HG03196 (cell line): ENCODE results near the gene EMP2.
"Not testable (repeated sequence)": the region's sequence is repeated elsewhere in the genome, so short reads cannot be mapped to it uniquely, and the experiment has no call there.

ENCODE experiments used
- ATAC-seq: cut with Tn5 transposase; IDR thresholded peaks from one replicate; pipeline ENCODE4 v1.9.1; 2021; ENCODE audit not compliant: unreplicated experiment

The EMP2 gene

DNA sequence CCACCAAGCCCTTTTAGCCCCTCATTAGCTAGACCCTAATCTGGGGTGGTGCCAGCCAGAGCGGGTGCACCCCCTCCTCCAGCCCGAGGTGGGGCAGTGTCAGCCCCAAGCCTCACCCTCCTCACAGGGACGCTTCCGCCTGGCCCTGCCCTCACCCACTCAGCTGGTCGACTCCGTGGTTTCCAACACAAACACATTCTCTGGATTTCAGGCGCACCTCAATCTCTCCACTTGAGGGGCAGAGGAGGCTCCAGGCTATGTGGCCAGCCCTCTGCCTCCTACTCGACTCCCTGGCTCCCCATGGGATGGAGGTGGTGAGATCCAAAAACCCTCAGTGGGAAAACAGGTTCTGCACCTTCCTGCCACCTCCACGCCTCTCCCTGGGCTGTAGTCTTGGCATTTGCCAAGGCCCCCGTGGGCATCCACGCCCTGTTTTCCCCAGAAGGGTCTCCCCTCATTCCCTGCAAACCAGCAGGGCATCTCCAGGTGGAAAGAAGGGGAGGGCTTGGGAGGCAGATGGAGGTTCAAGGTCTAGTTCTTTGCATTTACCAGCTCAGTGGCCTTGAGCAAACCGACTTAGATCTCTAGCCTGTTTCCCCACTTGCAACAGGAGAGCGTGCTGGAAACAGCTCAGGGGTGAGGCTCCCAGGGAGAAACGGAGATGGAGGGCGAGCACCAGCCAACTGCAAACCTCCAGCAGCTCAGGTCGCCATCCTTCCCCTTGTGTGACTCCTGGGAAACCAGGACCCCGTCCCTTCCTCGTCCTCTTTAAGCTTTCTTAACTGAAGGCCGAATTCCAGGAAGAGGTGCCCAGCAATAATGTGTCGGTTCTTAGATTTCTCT, 1.7 kb downstream of the EMP2 start:
- no peak for ATAC-seq

DNA sequence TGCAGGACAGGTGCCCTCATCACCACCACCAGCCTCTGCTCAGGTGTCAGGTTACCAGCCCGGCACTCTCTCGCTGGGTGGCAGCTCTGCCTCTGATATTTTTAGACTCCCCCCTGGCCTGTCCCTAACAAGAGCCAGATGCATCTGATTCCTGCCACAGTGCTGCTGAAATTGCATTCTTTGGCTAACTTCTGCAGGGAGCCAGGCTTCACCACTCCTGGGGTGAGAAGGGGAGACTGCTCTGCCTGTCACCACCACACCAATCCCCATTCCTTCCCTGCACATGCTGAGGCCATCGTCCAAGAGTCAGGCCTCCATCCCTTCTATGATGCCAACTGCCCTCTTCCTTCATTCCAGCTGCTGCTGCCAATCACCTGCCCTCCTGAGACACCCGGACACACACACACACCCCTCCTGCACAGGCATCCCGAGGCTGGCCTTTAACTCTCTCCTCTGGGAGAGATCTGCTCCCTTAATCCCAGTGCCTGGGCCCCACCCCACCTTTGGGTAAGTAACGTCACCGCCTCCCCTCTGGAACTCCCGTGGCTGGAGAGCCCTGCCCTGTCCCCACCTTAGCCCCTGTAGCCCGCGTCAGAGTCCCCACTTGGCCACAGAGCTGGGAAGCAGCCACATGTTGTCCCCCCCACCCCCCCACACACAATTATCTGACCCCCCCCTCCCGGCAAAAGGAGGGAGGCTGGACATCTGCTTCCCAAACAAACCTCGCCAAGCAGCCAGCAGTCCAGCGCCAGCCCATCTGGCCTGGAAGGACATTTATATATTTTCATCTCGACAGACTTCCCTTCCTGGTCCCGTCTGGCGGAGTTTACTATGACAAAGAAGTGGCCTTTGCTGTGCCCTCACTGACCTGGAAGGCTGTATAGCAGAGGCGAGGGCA, 2.8 kb downstream of the EMP2 start:
- ATAC-seq, result no peak

DNA sequence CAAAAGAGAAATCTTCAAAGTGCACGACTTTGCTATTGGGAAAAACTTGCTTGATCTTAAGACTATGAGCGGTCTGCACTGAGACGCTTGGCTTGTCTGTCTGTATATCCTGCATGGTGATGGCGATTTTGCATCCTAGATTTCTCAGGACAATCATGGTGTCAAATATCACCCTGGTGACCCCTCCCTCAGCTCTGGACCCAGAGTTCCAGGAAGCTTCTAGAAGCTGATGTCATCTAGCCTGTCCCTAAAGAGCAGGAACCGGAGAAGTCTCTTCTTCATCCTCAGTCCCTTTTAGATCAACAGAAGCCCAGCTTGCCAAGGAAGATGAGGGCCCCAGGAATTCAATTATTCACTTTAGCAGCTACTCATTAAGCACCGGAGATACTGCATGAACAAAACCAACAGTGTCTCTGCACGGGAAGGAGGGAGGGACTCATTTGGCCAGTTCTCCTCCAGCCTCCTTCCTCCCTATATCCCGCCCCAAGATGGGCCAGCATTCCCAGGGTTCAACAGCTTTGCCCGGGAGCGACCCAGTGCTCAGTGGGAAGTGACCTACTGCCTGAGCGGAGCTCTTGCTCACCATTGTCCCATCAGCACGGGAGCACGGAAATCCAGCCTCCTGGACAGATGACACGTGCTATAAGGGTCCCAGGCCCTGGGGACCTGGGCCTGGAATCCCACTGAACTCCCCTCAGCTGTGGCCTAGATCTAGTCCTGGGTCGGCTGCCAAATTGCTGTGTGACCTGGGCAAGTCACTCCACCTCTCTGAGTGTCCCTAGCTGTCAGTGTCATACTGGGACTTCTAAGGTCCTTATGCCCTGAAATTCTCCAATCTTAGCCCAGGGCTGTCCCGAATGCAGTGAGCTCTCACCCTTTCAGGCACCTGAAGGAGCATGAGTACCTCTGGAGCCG, 3.8 kb downstream of the EMP2 start:
- ATAC-seq, result no peak

DNA sequence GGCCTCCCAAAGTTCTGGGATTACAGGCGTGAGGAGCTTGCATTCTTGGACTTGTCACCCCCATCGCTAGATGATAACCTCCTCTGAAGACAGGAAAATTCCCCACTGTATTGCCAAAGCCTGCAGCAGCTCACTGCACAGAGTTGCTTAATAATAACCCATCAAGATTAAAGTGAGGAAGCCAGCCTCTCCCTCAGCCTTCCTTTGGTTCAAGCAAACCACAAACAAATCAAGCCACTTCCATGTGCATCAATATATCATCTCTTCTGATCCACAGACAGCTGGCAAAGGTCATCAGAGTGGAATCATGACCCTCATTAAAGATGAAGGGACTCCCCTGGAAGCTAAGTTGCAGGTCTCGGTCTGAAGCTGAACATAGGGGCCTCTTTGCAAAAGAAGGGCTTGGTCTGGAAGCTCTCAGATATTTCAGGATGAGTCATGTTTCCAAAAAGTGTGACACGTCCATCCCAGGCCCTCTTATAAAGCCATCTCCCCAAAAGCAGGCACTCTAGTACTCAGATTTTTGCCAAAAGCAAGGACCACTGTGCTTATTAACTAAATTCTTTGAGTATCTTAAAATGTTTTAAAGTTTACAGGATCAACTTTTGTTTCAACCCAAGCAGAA, 4.8 kb downstream of the EMP2 start:
- no peak for ATAC-seq

DNA sequence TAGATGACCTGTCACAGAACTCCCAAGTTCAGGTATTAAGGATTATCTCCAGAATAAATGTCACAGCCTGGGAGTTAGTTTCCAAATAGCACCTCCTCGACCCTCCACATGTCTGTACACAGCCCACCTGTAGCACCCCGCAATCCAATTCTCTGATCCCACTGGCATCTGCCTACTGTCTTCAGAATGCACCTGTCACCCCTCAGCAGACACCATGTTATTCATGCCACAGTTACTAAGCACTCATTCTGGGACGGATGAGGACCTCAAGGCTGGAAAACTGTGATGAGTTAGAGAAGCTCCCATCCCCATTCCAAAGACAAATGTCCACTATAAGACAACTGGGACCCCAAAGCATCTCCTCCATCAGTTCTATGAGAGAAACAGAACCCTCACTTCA, 7.8 kb downstream of the EMP2 start:
- no peak for ATAC-seq

DNA sequence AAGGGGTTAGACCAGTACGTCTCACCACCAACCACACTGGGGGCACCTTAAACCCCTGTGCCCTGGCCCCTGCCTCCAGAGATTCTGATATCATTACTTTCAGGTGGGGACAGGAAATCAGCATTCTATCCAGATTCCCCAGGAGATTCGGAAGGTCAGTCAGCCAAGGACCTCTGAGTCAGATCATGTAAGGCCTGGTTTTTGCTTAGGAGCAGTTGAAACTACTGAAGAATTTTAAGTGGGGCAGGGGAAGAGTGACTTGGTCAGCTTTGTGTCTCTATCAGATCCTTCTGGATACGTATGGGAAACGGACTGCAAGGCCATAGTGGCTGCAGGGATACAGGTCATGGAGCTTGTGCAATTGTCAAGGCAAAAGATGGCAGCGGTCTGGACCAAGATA, 9.0 kb downstream of the EMP2 start:
- no peak for ATAC-seq

DNA sequence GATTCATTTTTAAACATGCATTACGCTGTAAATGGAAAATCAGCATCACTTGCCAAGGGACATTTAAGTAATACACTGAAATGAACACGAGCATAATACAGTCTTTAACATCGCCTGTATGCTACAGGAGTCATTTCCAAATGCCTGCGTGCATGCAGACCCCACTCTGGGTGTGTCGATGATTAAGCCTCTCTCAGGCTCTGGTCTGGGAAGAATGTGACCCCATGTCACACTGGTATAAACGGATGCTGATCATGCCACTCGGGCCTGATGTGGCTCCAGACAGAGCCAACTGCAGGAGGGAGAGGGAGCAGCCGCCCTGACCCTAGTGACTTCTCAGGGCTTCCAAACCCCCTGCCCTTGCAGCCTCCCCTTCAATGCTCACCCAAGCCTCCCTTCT, 10.8 kb downstream of the EMP2 start:
- no peak for ATAC-seq

DNA sequence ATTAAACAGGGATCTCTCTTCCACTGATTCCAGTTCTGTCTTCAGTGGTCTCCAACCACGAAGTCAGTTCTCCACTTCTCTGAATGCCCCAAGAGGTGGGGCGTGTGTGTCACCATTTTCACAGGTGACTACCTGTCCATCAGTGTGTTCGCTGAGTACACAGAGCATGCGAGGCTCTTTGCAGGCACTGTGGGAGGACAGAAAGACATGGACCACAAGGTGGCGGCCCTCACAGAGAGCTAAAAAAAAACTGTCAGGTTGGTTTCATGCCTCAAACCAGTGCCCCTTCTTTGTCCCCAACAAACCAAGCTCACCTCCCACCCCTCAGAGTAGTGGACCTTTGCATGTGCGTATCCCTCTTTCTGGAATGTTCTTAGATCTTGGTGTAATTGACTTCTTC, 13.8 kb downstream of the EMP2 start:
- ATAC-seq, result no peak

DNA sequence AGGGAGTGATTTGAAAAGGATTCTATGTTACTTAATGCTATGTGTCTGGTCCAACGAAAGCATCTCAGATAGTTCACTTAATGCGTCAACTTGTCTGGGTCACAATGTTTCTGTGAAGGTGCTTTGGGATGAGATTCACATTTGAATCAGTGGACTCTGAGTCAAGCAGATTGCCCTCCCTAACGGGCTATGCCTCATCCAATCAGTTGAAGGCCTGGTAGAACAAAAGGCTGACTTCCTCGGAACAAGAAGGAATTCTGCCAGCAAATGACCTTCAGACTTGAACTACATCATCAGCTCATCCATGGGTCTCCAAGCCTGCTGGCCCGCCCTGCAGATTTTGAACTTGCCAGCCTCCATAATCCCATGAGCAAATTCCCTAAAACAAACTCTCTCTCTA, 15.2 kb downstream of the EMP2 start:
- ATAC-seq, result no peak

DNA sequence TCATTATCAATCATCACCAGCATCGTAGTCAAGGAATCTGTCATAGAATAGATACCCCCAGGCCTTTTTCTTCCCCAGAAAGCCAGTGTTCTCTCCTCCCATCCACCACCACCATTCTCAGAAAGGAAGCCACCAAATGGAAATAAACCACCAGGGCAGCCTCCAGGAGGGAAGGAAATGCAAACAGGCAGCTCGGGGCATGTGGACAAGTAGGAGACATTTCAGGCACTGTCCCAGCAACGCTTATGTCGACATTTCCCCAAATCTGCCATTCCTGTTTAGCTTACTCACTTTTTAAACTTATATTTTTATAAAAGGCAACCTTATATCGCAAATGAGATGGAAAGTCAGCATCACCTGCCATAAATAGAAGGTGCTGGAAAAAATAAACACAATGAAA, 15.8 kb downstream of the EMP2 start:
- no peak for ATAC-seq

DNA sequence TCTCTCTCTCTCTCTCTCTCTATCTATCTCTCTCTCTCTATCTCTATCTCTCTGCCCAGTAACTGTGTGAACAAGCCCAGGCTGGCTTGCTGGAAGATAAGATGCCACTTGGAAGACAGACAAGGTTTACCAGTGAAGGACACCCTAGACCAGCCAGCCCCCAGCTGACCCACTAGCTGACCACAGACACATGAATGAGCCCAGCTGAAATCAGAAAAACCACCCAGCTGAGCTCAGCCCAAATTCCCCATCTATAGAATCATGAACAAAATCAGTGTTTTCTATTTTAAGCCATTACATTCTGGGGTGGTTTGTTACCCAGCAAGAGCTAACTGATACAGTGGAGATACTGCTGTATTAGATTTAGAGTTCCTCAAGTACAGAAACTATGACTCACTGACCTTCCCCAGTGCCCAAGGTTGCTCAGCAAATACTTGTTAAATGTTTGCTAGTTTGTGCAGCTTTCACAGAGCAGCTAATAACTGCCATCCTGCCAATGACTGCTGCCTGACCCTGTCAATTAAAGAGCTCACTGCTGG, 18.0 kb downstream of the EMP2 start:
- ATAC-seq, result no peak

DNA sequence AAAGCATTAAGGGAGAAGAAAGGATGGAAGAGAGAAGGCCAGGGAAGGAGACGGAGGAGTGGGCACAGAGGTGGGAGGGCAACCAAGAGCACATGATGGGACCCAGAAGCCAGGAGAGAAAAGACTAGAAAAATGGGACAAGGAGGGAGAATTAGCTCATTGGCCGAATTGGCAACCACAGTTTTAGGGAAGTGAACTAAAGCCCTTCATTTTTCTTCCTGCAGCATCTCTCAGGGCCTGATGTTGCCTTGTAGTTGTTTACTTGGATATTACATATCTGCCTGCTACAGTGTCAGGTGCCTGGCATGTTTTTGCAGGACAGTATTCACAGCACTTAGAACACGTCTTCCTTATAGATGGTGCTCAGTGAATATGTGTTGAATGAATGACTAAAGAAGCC, 19.0 kb downstream of the EMP2 start:
- ATAC-seq, result no peak

DNA sequence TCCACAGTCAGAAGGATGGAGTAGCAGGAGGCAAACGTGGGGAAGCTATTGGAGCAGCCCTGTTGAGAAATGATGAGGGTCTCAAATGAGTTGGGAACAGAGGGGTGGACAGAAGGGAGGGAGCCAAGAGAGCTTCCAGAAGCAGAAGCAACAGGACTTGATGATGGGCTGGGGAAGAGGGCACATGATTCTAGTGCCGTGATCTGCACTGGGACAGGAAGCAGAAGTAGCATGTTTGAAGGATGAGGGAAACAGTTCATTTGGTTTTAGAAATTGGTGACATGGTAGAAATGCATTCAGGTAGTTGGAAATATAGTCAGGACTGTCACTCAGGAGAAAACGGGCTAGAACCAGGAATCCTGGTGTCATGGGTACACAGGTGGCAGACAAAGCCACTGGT, 19.4 kb downstream of the EMP2 start:
- ATAC-seq, result no peak

DNA sequence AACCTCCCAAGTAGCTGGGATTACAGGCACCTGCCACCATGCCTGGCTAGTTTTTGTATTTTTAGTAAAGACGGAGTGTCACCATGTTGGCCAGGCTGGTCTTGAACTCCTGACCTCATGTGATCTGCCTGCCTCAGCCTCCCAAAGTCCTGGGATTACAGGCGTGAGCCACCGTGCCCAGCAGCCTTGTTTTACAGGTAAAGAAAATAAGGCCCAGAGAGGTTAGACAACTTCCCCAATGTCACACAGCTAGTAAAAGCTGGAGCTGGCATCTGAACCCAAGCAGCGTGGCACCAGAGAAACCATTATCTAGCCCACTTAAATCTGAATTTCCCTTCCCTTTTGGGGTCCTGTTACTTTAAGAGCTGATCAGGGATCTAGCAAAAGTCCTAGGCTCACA, 20.6 kb downstream of the EMP2 start:
- not testable (repeated sequence) for ATAC-seq

DNA sequence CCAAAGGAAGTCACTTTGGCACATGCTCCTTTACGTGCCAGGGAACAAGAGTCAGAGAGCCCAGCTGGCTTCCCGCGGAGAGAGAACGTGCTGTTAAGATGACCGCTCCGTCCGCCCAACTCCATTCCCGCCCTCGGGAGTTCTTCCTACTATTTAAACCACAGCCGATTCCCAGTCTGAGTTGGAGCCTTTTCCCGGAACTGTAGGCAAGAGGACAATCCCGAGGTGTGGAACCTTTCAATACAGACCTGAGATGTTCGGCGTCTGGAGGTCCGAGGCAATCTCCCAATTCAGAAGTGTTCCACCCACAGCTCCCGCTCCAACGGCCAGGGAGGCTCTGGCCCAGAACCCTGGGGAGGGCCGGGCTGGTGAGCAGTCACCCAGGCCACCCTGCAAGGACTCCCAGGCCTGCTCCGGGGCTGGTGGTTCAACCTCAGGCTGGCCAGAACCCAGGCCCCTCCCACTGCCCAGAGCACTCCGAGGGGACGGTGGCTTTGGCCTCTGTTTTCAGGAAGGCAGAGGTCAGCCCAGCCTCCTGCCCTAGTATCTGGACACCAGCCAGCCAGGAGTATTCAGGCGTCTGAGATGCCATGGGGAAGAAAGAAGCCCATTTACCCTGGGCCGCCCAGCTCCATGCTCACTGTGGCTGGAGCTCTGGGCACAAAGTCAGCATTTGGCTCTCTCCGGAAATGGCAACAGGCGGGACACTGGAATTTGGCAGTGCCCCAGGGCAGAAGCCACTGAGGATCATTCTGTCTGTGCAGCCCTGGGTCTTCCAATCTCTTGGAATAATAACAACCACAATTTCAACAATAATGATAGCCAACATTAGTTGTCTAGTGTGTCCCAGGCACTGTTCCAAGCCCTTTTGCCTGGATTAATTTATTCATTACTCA, 21.4 kb downstream of the EMP2 start:
- no peak for ATAC-seq

DNA sequence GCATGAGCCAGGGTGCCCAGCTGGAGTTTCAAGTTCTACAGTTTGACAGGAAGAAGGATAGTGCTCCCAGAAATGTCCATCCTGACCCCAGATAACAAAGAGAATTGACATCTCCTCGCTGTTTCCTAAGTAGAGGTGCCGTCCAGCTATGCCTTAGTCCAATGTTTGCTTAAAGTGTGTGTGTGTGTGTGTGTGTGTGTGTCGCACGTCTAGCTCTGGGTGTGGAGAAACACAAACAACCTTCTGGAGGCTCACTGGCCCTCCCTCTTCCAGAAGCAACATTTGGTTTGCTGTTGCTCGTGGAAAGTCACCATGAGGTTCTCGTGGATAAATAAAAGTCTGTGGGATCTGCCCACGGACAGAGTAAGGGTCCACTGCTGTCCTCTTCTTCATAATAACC, 22.1 kb downstream of the EMP2 start:
- ATAC-seq, result no peak

DNA sequence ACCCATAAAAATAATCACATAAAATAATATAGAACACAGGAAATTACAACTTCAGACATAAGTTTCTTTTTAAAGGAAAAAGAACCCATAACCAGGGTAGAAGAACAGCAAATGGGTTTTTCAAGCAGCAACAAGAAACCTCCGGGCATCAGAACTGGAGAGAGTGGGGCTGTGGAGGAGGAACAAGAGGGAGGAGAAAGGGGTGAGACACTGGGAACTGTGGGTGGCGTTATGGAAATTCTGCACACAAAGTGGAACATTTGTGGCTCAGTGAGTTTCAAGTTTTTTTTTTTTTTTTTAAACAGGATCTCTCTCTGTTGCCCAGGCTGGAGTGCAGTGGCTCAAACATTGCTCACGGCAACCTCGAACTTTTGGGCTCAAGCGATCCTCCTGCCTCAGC, 22.6 kb downstream of the EMP2 start:
- ATAC-seq, result no peak

DNA sequence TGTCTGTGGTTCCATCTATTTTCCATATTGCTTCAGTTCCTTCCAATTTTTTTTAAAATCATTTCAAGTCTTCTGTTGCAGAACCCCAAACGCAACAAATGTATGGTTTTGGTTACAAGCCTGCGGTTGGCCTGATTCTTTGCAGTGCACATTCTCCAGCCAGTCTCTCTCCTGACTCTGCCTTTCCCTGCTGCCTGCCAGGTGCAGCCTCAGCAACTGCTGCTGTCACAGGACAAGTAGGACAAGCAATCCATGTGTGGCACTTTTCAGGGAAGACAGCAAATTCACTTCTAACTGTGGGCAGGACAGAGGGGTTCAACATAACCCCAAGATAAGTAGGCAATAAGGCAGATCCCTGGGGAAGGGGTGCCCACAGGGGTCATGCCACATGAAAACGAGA, 24.2 kb downstream of the EMP2 start:
- ATAC-seq, result no peak

DNA sequence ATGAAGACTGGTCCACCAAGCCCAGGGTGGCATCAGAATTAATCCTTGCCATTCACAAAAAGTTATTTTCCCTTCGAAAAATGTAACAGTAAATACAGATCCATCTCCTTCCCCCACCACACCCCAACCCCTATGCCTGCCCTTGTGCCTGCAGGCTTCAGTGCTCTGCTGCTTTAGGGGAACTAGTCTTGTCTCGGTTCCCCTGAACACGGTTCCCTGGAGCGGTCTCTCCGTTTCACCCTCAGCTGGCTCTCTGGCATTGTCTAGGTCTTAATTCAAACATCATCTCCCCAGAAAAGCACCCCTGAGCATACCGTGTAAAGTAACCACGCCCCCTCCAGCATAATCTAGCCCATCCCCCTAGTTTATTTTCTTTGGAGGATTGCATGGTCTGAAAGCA, 25.8 kb downstream of the EMP2 start:
- no peak for ATAC-seq
